ENCODE results near the gene MRRF. TPM values are rescaled to one million over a fixed set of nuclear protein-coding genes. Genes with fewer than 3 reads are reported as not detected.

The MRRF gene
- total and polyA plus RNA-seq, 2 donors (not counting 1 experiment from before 2014, with no cell fraction given) = 36.8 to 37.3 TPM

GRCh38 chr9:122246666-122247065 is 18.0 kb upstream of the MRRF start:
- no peak for TF ChIP-seq CTCF (conservative IDR thresholded peaks at IDR 0.05 in 1 of 2, IDR thresholded peaks at IDR 0.05 in 1 of 2; ENCODE audit: low read depth in 1 of 2, low read length in 2 of 2)
- TF ChIP-seq EZH2 (IDR thresholded peaks at IDR 0.05; ENCODE audit: low read length, missing control alignments) = no peak
- H3K4me1 ChIP-seq (ENCODE audit: control insufficient read depth, extremely low read depth, insufficient read depth, low read length) = no peaks in the 10 kb centered on the region
- no peak overlapping the region for H3K4me3 ChIP-seq (replicated peaks in 1 of 4; ENCODE audit: control extremely low read depth in 1 of 4, insufficient read depth in 1 of 4, low read depth in 3 of 4, low read length in 4 of 4)
- no peaks in the 10 kb centered on the region for H3K27me3 ChIP-seq (ENCODE audit: control insufficient read depth, insufficient read depth, low read length)
- no peak overlapping the region for H3K9ac ChIP-seq (ENCODE audit: insufficient read depth, low read length)
- no peak for DNase-seq (ENCODE audit: low read depth in 2 of 2)
- no peak overlapping the region for H3K27ac ChIP-seq (ENCODE audit: insufficient read depth, low read length)
- no peak overlapping the region for H3K4me2 ChIP-seq (ENCODE audit: extremely low read depth, insufficient read depth, low read length)
- H3K9me3 ChIP-seq (ENCODE audit: control insufficient read depth, insufficient read depth, low read depth, low read length) = no peaks in the 10 kb centered on the region
- H4K20me1 ChIP-seq (ENCODE audit: control insufficient read depth, extremely low read depth, insufficient read depth, low read length) = no peaks in the 10 kb centered on the region
- H2AFZ ChIP-seq (ENCODE audit: low read length) = no peak overlapping the region
- no peaks in the 10 kb centered on the region for H3K79me2 ChIP-seq (ENCODE audit: control insufficient read depth, insufficient read depth, low read length)
- H3K36me3 ChIP-seq (ENCODE audit: control insufficient read depth, insufficient read depth, low read length) = peaks cover 3% of the 10 kb centered on the region

GRCh38 chr9:122248448-122248865 is 16.2 kb upstream of the MRRF start:
- no peaks in the 10 kb centered on the region for H3K79me2 ChIP-seq (ENCODE audit: control insufficient read depth, insufficient read depth, low read length)
- no peak overlapping the region for H3K4me2 ChIP-seq (ENCODE audit: extremely low read depth, insufficient read depth, low read length)
- H3K4me1 ChIP-seq (ENCODE audit: control insufficient read depth, extremely low read depth, insufficient read depth, low read length) = no peaks in the 10 kb centered on the region
- DNase-seq (ENCODE audit: low read depth in 2 of 2) = no peak
- no peaks in the 10 kb centered on the region for H3K9me3 ChIP-seq (ENCODE audit: control insufficient read depth, insufficient read depth, low read depth, low read length)
- H3K9ac ChIP-seq (ENCODE audit: insufficient read depth, low read length) = no peak overlapping the region
- no peak overlapping the region for H3K4me3 ChIP-seq (replicated peaks in 1 of 4; ENCODE audit: control extremely low read depth in 1 of 4, insufficient read depth in 1 of 4, low read depth in 3 of 4, low read length in 4 of 4)
- H3K27ac ChIP-seq (ENCODE audit: insufficient read depth, low read length) = no peak overlapping the region
- H4K20me1 ChIP-seq (ENCODE audit: control insufficient read depth, extremely low read depth, insufficient read depth, low read length) = no peaks in the 10 kb centered on the region
- peaks cover 5% of the 10 kb centered on the region for H3K36me3 ChIP-seq (ENCODE audit: control insufficient read depth, insufficient read depth, low read length)
- no peak overlapping the region for H2AFZ ChIP-seq (ENCODE audit: low read length)
- TF ChIP-seq EZH2 (IDR thresholded peaks at IDR 0.05; ENCODE audit: low read length, missing control alignments) = no peak
- no peak for TF ChIP-seq CTCF (conservative IDR thresholded peaks at IDR 0.05 in 1 of 2, IDR thresholded peaks at IDR 0.05 in 1 of 2; ENCODE audit: low read depth in 1 of 2, low read length in 2 of 2)
- no peaks in the 10 kb centered on the region for H3K27me3 ChIP-seq (ENCODE audit: control insufficient read depth, insufficient read depth, low read length)

- H3K36me3 ChIP-seq (ENCODE audit: control insufficient read depth, insufficient read depth, low read length) = peaks cover 5% of the 10 kb centered on the region
- DNase-seq (ENCODE audit: low read depth in 2 of 2) = no peak
- H2AFZ ChIP-seq (ENCODE audit: low read length) = no peak overlapping the region
These were observed 13.3 kb upstream of the MRRF start for GRCh38 chr9:122251351-122251750.

More at GRCh38 chr9:122251351-122251750, 13.3 kb upstream of the MRRF start:
- Histone ChIP-seq H3K9ac (ENCODE audit: insufficient read depth, low read length) (no peak overlapping the region), H3K4me1 (ENCODE audit: control insufficient read depth, extremely low read depth, insufficient read depth, low read length) (no peaks in the 10 kb centered on the region), H3K9me3 (ENCODE audit: control insufficient read depth, insufficient read depth, low read depth, low read length) (no peaks in the 10 kb centered on the region), H3K4me3 (replicated peaks in 1 of 4; ENCODE audit: control extremely low read depth in 1 of 4, insufficient read depth in 1 of 4, low read depth in 3 of 4, low read length in 4 of 4) (no peak overlapping the region), H3K4me2 (ENCODE audit: extremely low read depth, insufficient read depth, low read length) (no peak overlapping the region), H3K79me2 (ENCODE audit: control insufficient read depth, insufficient read depth, low read length) (no peaks in the 10 kb centered on the region), H3K27ac (ENCODE audit: insufficient read depth, low read length) (no peak overlapping the region), H4K20me1 (ENCODE audit: control insufficient read depth, extremely low read depth, insufficient read depth, low read length) (no peaks in the 10 kb centered on the region), H3K27me3 (ENCODE audit: control insufficient read depth, insufficient read depth, low read length) (no peaks in the 10 kb centered on the region)
- TF ChIP-seq EZH2 (IDR thresholded peaks at IDR 0.05; ENCODE audit: low read length, missing control alignments) = no peak
- TF ChIP-seq CTCF (conservative IDR thresholded peaks at IDR 0.05 in 1 of 2, IDR thresholded peaks at IDR 0.05 in 1 of 2; ENCODE audit: low read depth in 1 of 2, low read length in 2 of 2) = no peak

All from fibroblast of lung (primary cell).